Upper lobe of right lung (tissue), 1 donor: ENCODE results near the gene UGT3A1. TPM values are rescaled to one million over a fixed set of nuclear protein-coding genes. Genes with fewer than 3 reads are reported as not detected.
"Not testable (repeated sequence)": the region's sequence is repeated elsewhere in the genome, so short reads cannot be mapped to it uniquely, and the experiment has no call there.

Experiments
- ATAC-seq: fragments of 200-7000 bp; cut with Tn5 transposase; one replicate; pipeline ENCODE4 v1.9.1; 2020; ENCODE audit warnings: mild to moderate bottlenecking, moderate library complexity
- DNase-seq: peaks from one replicate; pipeline ENCODE4 v3.0.0-alpha.2; 2020
- H3K27ac ChIP-seq: fragments of 200-600 bp; one replicate; pipeline ENCODE4 v1.8.0; 2022
- H3K27me3 ChIP-seq: fragments of 200-600 bp; one replicate; pipeline ENCODE4 v1.8.0; 2022; ENCODE audit warnings: mild to moderate bottlenecking
- H3K36me3 ChIP-seq: fragments of 200-600 bp; one replicate; pipeline ENCODE4 v1.8.0; 2022
- H3K4me1 ChIP-seq: fragments of 200-600 bp; one replicate; pipeline ENCODE4 v1.8.0; 2022
- H3K4me3 ChIP-seq: fragments of 200-600 bp; one replicate; pipeline ENCODE4 v1.8.0; 2022; ENCODE audit warnings: mild to moderate bottlenecking
- H3K9me3 ChIP-seq: fragments of 200-600 bp; one replicate; pipeline ENCODE4 v1.8.0; 2022
- CTCF ChIP-seq: fragments of 200-600 bp; IDR thresholded peaks from one replicate; pipeline ENCODE4 v1.8.0; 2022; ENCODE audit warnings: antibody characterized with exemption
- intact Hi-C: fragments of 100-400 bp; cut with DNase I; formaldehyde crosslinking; loops from one replicate; pipeline ENCODE4 v1.11.0; 2022
- total RNA-seq: library from RNA; stranded (reverse); fragmentation: NEBNext Ultra II Directional; extraction: Animal tissue kit (Norgen Biotek cat#: 25700); gene quantifications from one replicate; pipeline ENCODE4 v1.2.1, GENCODE V29; 2021
- donor health status: DM: no; HTN: yes; CAD: no; lungs with severe emphysema.

Gene UGT3A1
- total RNA-seq, 1 donor from 2014 or later, result not detected

DNA sequence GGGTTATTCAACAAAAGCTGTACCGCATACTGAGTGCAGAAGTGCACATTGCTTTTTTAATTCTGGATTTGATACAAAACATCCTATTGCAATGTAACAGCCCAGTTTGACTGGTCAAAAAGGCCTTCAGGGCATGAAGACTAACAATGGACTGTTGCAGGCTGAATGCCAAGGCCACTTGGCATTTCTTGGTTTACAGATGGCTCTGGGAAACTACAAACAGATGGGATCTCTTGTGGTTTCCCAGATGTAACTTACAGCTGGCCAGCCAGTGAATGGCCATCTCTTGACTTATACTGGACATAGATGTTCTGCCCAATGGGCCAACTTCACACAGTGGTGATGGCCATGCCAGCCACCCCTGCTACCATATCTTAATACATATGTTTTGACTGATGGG lies 38.7 kb upstream of the UGT3A1 start:
- no peaks in the 10 kb centered on the region for H3K4me1 ChIP-seq
- intact Hi-C loops, result no loop called here
- no peak for ATAC-seq
- DNase-seq, result no peak
- H3K27ac ChIP-seq, result no peak overlapping the region
- TF ChIP-seq CTCF, result no peak
- H3K9me3 ChIP-seq, result no peaks in the 10 kb centered on the region
- no peaks in the 10 kb centered on the region for H3K36me3 ChIP-seq
- H3K27me3 ChIP-seq, result no peaks in the 10 kb centered on the region
- H3K4me3 ChIP-seq, result no peak overlapping the region

DNA sequence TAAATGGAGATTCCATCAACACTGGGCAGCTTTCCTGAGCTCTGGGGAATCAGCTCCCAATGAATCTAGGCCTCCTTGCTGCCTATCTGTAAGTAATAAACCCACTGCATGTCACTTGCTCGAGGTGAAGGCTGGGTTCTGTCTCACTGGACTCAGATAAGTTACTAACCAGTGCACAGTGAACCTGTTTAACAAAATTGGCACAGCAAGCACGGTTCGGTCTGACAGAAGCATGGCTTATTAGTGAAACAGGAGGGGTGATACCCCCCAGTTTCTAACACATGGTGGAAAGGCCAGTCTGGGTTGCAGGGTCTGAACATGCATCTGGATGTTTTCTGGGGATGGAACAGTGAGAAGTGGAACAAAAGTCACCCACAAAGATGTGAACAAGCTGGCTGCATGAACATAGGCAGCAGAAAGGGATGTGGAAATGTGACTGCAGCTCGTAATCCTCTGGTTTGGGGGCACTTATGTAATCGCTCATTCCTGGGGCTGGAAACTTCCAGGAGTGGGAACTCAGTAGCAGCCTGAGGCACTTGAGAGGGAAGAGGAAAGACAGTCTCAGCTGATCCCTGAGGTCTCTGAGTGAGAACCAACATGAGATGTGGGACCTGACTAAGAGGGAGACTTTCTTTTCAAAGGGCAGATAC lies 37.8 kb upstream of the UGT3A1 start:
- Histone ChIP-seq H3K27ac (no peak overlapping the region), H3K36me3 (no peaks in the 10 kb centered on the region), H3K9me3 (no peaks in the 10 kb centered on the region), H3K27me3 (no peaks in the 10 kb centered on the region), H3K4me3 (no peak overlapping the region), H3K4me1 (no peaks in the 10 kb centered on the region)
- no peak for TF ChIP-seq CTCF
- intact Hi-C loops, result no loop called here
- no peak for ATAC-seq
- no peak for DNase-seq

GRCh38 chr5:36027711-36028110 lies 36.5 kb upstream of the UGT3A1 start:
- Histone ChIP-seq H3K9me3 (no peaks in the 10 kb centered on the region), H3K4me3 (no peak overlapping the region), H3K4me1 (no peaks in the 10 kb centered on the region), H3K27ac (no peak overlapping the region), H3K36me3 (no peaks in the 10 kb centered on the region), H3K27me3 (no peaks in the 10 kb centered on the region)
- DNase-seq (no peak), ATAC-seq (no peak)
- no peak for TF ChIP-seq CTCF
- intact Hi-C loops, result no loop called here

GRCh38 chr5:36026706-36027465 lies 35.7 kb upstream of the UGT3A1 start:
- Histone ChIP-seq H3K4me3 (no peak overlapping the region), H3K9me3 (no peaks in the 10 kb centered on the region), H3K27me3 (no peaks in the 10 kb centered on the region), H3K4me1 (no peaks in the 10 kb centered on the region), H3K27ac (no peak overlapping the region), H3K36me3 (no peaks in the 10 kb centered on the region)
- DNase-seq (no peak), ATAC-seq (no peak)
- no peak for TF ChIP-seq CTCF
- intact Hi-C loops, result no loop called here

DNA sequence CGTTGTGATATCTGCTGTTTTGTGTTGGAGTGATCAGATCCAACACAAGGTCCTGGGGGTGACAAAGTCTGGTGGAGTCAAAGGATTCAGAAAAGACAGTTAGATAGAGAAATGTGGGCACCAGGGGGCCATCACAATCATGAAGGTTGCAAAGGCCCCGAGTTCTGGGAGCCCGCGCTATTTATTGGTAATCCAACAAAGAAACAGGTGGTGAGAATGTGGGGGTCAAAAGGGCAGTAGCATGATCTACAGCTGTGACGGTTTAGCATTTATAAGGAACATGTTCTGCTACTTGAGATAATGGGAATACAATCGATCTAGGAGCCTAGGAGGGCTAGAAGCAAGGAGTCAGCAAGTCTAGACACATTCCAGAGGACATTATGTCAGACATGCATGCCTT lies 31.1 kb upstream of the UGT3A1 start:
- H3K27me3 ChIP-seq, ATAC-seq, DNase-seq, H3K9me3 ChIP-seq, intact Hi-C loops, H3K27ac ChIP-seq, H3K4me1 ChIP-seq, H3K4me3 ChIP-seq, H3K36me3 ChIP-seq: not testable (repeated sequence)

DNA sequence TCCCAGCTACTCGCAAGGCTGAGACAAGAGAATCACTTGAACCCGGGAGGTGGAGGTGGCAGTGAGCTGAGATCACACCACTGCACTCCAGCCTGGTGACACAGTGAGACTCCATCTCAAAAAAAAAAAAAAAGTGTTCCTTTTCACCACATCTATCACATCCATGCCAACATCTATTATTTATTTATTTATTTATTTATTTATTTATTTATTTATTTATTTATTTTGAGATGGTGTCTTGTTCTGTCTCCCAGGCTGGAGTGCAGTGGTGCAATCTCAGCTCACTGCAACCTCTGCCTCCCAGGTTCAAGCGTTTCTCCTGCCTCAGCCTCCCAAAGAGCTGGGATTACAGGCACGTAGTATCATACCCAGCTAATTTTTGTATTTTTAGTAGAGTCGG lies 28.4 kb upstream of the UGT3A1 start:
- ATAC-seq, result not testable (repeated sequence)

More for the DNA sequence above, 28.4 kb upstream of the UGT3A1 start:
- DNase-seq, H3K4me1 ChIP-seq, H3K9me3 ChIP-seq, H3K4me3 ChIP-seq, H3K27me3 ChIP-seq, intact Hi-C loops, H3K27ac ChIP-seq, H3K36me3 ChIP-seq: not testable (repeated sequence)
